Measurements from ENCODE around the gene CCDC188.

CCDC188 gene

GRCh38 chr22:20150381-20151275, at the start of gene CCDC188:
CCDC188 (minus strand) TSS chr22:20151055; CDS start chr22:20150986, 69 bp downstream.
- no peak for DNase-seq

GRCh38 chr22:20199906-20200305, 49.1 kb upstream of the CCDC188 start:
- DNase-seq: no peak

GRCh38 chr22:20199413-20199842, 48.6 kb upstream of the CCDC188 start:
- DNase-seq: no peak

- no peak for DNase-seq
Observed at GRCh38 chr22:20198557-20199319, 47.9 kb upstream of the CCDC188 start.

- DNase-seq: no peak
Observed at GRCh38 chr22:20197407-20198030, 46.7 kb upstream of the CCDC188 start.

GRCh38 chr22:20196094-20196842, 45.4 kb upstream of the CCDC188 start:
- DNase-seq: no peak

- DNase-seq: no peak
Observed at GRCh38 chr22:20194681-20195593, 44.1 kb upstream of the CCDC188 start.

GRCh38 chr22:20193761-20194494, 43.1 kb upstream of the CCDC188 start:
- DNase-seq: no peak

GRCh38 chr22:20192972-20193760, 42.3 kb upstream of the CCDC188 start:
- DNase-seq: no peak

- DNase-seq: no peak
Observed at GRCh38 chr22:20192293-20192971, 41.6 kb upstream of the CCDC188 start.

- DNase-seq: no peak
Observed at GRCh38 chr22:20191803-20192202, 40.9 kb upstream of the CCDC188 start.

- no peak for DNase-seq
Observed at GRCh38 chr22:20191000-20191515, 40.2 kb upstream of the CCDC188 start.

- no peak for DNase-seq
Observed at GRCh38 chr22:20188567-20188877, 37.7 kb upstream of the CCDC188 start.

GRCh38 chr22:20187777-20188566, 37.1 kb upstream of the CCDC188 start:
- DNase-seq: no peak

- DNase-seq: no peak
Observed at GRCh38 chr22:20186871-20187546, 36.2 kb upstream of the CCDC188 start.

GRCh38 chr22:20186183-20186870, 35.5 kb upstream of the CCDC188 start:
- no peak for DNase-seq

GRCh38 chr22:20185750-20186149, 34.9 kb upstream of the CCDC188 start:
- DNase-seq: no peak

Data from activated CD8-positive, alpha-beta memory T cell treated with anti-CD3 and anti-CD28 coated beads, Interleukin-2, amount 50 U/mL, for 48 hours (primary cell).